K562 treated with DMSO at 1 percent for 48 hours (cell line): ENCODE results near the gene PCDHGB5. TPM values are rescaled to one million over a fixed set of nuclear protein-coding genes. Genes with fewer than 3 reads are reported as not detected.

ENCODE experiments used
- total RNA-seq: library from RNA; unstranded; fragments of 300-600 nt; gene quantifications from 2 replicates; pipeline ENCODE4 v1.2.3, GENCODE V29; 2022; ENCODE audit warnings: low replicate concordance; ENCODE audit errors: extremely low read depth

Gene PCDHGB5
- total RNA-seq, 1 experiment from 2014 or later: not detected

DNA sequence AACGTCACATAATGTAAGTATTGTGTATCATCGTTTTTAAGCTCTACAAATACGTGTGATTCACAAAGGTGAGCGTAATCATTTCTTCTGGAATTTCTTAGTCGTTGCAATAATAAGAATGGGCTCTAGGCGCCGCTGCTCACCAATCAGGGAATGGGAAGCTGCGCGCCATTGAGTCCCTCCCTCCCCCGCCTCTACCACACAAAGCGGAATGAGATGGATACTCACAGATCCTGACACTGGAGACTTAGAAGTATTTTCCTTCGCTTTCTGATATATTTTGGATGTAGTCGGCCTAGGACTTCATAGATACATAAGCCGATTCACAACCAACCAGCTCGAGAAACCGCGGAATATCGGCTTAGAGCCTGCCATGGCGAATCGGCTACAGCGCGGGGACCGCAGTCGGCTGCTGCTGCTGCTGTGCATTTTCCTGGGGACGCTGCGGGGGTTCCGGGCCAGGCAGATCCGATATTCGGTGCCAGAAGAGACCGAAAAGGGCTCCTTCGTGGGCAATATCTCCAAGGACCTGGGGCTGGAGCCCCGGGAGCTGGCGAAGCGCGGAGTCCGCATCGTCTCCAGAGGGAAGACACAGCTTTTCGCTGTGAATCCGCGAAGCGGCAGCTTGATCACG is 23.2 kb downstream of the PCDHGB5 start, which contains the start of gene PCDHGA11:
TSS of gene PCDHGA11 (plus strand) at position 197 of the 634 bp plus-strand sequence. CDS start at position 374, 177 bp downstream.

DNA sequence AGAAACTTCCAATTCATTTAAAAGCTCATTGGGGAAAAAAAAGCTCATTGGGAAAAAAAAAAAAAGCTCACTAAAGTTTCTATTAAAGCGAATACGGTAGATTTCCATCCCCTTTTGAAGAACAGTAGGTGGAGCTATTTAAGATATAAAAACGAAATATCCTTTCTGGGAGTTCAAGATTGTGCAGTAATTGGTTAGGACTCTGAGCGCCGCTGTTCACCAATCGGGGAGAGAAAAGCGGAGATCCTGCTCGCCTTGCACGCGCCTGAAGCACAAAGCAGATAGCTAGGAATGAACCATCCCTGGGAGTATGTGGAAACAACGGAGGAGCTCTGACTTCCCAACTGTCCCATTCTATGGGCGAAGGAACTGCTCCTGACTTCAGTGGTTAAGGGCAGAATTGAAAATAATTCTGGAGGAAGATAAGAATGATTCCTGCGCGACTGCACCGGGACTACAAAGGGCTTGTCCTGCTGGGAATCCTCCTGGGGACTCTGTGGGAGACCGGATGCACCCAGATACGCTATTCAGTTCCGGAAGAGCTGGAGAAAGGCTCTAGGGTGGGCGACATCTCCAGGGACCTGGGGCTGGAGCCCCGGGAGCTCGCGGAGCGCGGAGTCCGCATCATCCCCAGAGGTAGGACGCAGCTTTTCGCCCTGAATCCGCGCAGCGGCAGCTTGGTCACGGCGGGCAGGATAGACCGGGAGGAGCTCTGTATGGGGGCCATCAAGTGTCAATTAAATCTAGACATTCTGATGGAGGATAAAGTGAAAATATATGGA is 32.8 kb downstream of the PCDHGB5 start, which contains the start of gene PCDHGA12:
TSS of gene PCDHGA12 (plus strand) at position 176 of the 782 bp plus-strand sequence. CDS start at position 429, 253 bp downstream.

Other genes starting within 250 kb of the PCDHGB5 start
- not detected in 2 replicates for gene PCDHB6, start 247.9 kb upstream of the PCDHGB5 start, total RNA-seq
- not detected in 2 replicates for gene PCDHB7, start 225.3 kb upstream of the PCDHGB5 start, total RNA-seq
- not detected in 2 replicates for gene PCDHB8, start 220.2 kb upstream of the PCDHGB5 start, total RNA-seq
- not detected in 2 replicates for gene PCDHB16, start 215.6 kb upstream of the PCDHGB5 start, total RNA-seq
- gene PCDHB9, start 210.8 kb upstream of the PCDHGB5 start, total RNA-seq: not detected in 2 replicates
- not detected in 2 replicates for gene PCDHB10, start 205.6 kb upstream of the PCDHGB5 start, total RNA-seq
- gene PCDHB11, start 198.3 kb upstream of the PCDHGB5 start, total RNA-seq: not detected in 2 replicates
- gene PCDHB12, start 189.2 kb upstream of the PCDHGB5 start, total RNA-seq: not detected in 2 replicates
- not detected in 2 replicates for gene PCDHB13, start 184.0 kb upstream of the PCDHGB5 start, total RNA-seq
- not detected in 2 replicates for gene PCDHB14, start 174.6 kb upstream of the PCDHGB5 start, total RNA-seq
- gene PCDHB15, start 152.6 kb upstream of the PCDHGB5 start, total RNA-seq: not detected in 2 replicates
- not detected in 2 replicates for gene SLC25A2, start 93.9 kb upstream of the PCDHGB5 start, total RNA-seq
- not detected in 2 replicates for gene TAF7, start 77.2 kb upstream of the PCDHGB5 start, total RNA-seq
- gene PCDHGA1, start 67.4 kb upstream of the PCDHGB5 start, total RNA-seq: not detected in 2 replicates
- not detected in 2 replicates for gene PCDHGA2, start 59.2 kb upstream of the PCDHGB5 start, total RNA-seq
- not detected in 2 replicates for gene PCDHGA3, start 54.1 kb upstream of the PCDHGB5 start, total RNA-seq
- not detected in 2 replicates for gene PCDHGB1, start 47.8 kb upstream of the PCDHGB5 start, total RNA-seq
- not detected in 2 replicates for gene PCDHGA4, start 42.9 kb upstream of the PCDHGB5 start, total RNA-seq
- not detected in 2 replicates for gene PCDHGB2, start 38.0 kb upstream of the PCDHGB5 start, total RNA-seq
- gene PCDHGA5, start 33.8 kb upstream of the PCDHGB5 start, total RNA-seq: not detected in 2 replicates
- gene PCDHGB3, start 27.7 kb upstream of the PCDHGB5 start, total RNA-seq: not detected in 2 replicates
- not detected in 2 replicates for gene PCDHGA6, start 24.1 kb upstream of the PCDHGB5 start, total RNA-seq
- gene PCDHGA7, start 15.2 kb upstream of the PCDHGB5 start, total RNA-seq: not detected in 2 replicates
- gene PCDHGB4, start 10.2 kb upstream of the PCDHGB5 start, total RNA-seq: not detected in 2 replicates
- gene PCDHGA8, start 5.3 kb upstream of the PCDHGB5 start, total RNA-seq: not detected in 2 replicates
- gene PCDHGA9, start 4.8 kb downstream of the PCDHGB5 start, total RNA-seq: not detected in 2 replicates
- not detected in 2 replicates for gene PCDHGB6, start 10.1 kb downstream of the PCDHGB5 start, total RNA-seq
- gene PCDHGA10, start 15.0 kb downstream of the PCDHGB5 start, total RNA-seq: not detected in 2 replicates
- gene PCDHGB7, start 19.7 kb downstream of the PCDHGB5 start, total RNA-seq: not detected in 2 replicates
- gene PCDHGA11, start 23.1 kb downstream of the PCDHGB5 start, total RNA-seq: not detected in 2 replicates
- gene PCDHGA12, start 32.6 kb downstream of the PCDHGB5 start, total RNA-seq: not detected in 2 replicates
- not detected in 2 replicates for gene PCDHGC3, start 78.0 kb downstream of the PCDHGB5 start, total RNA-seq
- not detected in 2 replicates for gene PCDHGC4, start 87.1 kb downstream of the PCDHGB5 start, total RNA-seq
- gene PCDHGC5, start 91.1 kb downstream of the PCDHGB5 start, total RNA-seq: not detected in 2 replicates
- gene DIAPH1, start 221.1 kb downstream of the PCDHGB5 start, total RNA-seq: 287 TPM in 1 of 2 replicates, not detected in the other
- gene HDAC3, start 238.9 kb downstream of the PCDHGB5 start, total RNA-seq: not detected in 2 replicates
- gene RELL2, start 239.1 kb downstream of the PCDHGB5 start, total RNA-seq: not detected in 2 replicates